SK-N-DZ (cell line): ENCODE results near the gene FAHD2B. TPM values are rescaled to one million over a fixed set of nuclear protein-coding genes. Genes with fewer than 3 reads are reported as not detected.
"Not testable (repeated sequence)": the region's sequence is repeated elsewhere in the genome, so short reads cannot be mapped to it uniquely, and the experiment has no call there.

Experiments used
- DNase-seq: peaks from one replicate; pipeline ENCODE4 v3.0.0-alpha.2; 2015; ENCODE audit warnings: low spot score
- polyA plus RNA-seq, 2 experiments: library from polyadenylated mRNA; depleted of rRNA; stranded (reverse); fragments of >200 nt; gene quantifications; 2 replicates each; pipeline ENCODE4 v1.2.3, GENCODE V29; 2014

FAHD2B gene, protein sequence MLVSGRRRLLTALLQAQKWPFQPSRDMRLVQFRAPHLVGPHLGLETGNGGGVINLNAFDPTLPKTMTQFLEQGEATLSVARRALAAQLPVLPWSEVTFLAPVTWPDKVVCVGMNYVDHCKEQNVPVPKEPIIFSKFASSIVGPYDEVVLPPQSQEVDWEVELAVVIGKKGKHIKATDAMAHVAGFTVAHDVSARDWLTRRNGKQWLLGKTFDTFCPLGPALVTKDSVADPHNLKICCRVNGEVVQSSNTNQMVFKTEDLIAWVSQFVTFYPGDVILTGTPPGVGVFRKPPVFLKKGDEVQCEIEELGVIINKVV
- polyA plus RNA-seq (2014; cell fraction: cytosol; rRNA removed): 13.3 and 15.9 TPM in 2 replicates
- 33.7 and 40.6 TPM in 2 replicates for polyA plus RNA-seq (2014; cell fraction: nucleus; rRNA removed)

DNA sequence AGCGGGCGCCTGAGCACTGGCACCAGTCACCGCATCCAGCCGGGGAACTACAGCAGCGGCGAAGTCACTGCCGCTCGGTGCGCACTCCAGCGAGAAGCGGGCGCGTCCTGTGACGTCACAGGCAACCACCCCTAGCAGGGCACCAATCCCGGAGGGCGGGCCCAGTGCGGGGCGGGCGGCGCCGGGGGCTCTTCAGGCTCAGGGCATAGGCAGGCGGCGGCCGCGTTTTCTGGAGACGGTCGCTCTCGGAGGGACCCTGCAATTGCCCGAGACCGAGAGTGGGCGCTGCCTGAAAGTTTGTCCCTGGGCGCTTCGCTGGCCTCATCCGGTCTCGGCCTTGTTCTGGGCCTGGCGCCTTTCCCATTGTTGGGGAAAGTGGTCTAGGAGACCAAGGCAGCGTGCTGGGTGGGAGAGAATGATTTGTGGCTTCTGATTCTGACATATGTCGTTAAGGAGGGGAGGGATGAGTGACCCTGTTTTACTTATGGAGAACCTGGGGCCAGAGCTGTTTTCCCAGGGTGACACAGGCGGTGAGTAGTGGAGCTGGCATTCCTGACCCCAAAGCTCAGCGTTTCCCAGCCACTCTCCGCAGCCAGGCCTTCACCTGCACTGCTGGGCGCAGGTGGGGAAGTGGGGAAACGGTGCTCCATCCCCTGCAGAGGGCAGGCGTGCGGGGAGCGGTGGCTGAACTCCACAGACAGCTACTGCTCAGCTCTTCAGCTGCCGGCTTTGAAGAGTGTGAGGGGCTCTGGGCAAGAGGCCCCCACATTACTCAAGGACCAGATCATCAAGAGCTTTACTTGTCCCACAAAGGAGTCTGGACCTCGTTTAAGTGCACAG, at the start of gene FAHD2B:
FAHD2B (minus strand) TSS at position 111 of the 840 bp plus-strand sequence. CDS start 3,176 bp downstream, outside the sequence.
- DNase-seq: peak; percentile 67

DNA sequence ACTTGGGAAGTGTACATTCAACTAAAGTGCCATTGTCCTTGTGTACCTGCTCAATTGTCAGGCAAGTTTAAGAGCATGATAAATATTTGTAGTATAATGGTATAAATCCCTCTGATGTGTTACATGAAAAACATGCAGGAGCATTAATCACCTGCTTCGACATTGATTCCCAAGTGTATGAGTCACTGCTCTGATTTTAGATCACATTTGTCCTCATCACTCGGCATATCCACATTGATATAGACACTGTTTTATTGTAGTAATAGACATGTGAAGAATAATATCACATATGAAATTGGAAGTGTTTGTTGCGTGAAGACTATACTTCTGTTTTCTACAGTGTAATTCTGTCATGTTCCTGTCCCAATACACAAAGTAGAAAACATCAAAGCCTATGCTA, 49.3 kb upstream of the FAHD2B start:
- DNase-seq: not testable (repeated sequence)

DNA sequence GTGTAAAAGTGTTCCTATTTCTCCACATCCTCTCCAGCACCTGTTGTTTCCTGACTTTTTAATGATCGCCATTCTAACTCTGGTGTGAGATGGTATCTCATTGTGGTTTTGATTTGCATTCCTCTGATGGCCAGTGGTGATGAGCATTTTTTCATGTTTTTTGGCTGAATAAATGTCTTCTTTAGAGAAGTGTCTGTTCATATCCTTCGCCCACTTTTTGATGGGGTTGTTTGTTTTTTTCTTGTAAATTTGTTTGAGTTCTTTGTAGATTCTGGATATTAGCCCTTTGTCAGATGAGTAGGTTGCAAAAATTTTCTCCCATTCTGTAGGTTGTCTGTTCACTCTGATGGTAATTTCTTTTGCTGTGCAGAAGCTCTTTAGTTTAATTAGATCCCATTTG, 34.4 kb upstream of the FAHD2B start:
- not testable (repeated sequence) for DNase-seq

DNA sequence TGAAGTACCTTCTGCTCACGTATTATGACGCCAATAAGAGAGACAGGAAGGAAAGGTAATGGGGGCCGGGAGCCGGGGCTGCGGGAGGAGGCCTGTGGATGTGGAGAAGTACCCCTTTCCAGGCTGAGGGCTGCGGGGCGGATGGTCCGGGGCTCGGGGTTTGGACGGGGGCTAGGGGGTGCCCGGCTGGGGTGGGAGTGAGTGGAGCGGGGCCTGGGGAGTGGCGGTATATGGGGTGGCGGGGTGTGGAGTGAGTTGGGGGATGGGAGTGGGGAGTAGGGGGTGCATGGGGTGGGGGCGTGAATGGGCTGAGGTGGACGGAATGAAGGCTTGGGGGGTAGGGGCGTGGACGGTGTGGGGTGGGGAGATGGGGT, 19.2 kb upstream of the FAHD2B start:
- not testable (repeated sequence) for DNase-seq

DNA sequence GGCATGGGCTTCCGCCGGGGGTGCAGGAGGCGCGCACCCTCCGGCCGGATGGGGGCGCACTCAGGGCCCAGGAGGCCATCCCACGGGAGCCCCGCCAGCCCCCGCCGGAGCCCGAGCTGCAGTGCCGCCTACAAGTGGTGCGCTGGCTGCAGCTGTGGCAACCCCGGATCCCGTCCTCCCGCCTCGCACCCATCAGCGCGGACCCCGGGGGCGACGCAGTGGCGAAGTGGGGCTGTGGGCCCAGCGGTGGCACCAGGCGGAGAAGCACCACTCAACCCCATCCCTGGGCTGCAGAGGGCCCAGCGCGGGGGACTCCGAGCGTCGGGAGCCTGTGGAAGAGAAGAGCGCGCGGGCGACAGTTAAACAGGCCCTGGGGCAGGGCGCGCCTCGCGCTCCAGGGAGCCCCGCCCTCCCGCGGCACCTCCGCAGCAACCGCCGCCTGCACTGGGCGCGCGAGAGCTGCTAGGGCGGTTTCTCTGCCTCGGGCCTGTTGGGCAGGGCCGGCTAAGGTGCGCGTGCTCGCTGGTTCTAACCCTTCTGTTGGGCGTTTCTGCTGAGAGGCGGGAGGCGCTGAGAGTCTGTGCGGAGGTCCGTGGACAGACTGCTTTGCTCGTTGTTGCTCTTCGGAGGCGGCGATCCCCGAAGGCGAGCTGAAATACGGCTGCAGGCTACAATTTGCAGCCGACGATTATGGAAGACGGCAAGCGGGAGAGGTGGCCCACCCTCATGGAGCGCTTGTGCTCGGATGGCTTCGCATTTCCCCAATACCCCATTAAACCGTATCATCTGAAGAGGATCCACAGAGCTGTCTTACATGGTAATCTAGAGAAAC, 18.6 kb upstream of the FAHD2B start, which contains the start of gene ANKRD36:
ANKRD36 (plus strand) TSS at position 104 of the 832 bp plus-strand sequence; CDS start at position 691, 587 bp downstream.
- DNase-seq: peak; percentile 88

DNA sequence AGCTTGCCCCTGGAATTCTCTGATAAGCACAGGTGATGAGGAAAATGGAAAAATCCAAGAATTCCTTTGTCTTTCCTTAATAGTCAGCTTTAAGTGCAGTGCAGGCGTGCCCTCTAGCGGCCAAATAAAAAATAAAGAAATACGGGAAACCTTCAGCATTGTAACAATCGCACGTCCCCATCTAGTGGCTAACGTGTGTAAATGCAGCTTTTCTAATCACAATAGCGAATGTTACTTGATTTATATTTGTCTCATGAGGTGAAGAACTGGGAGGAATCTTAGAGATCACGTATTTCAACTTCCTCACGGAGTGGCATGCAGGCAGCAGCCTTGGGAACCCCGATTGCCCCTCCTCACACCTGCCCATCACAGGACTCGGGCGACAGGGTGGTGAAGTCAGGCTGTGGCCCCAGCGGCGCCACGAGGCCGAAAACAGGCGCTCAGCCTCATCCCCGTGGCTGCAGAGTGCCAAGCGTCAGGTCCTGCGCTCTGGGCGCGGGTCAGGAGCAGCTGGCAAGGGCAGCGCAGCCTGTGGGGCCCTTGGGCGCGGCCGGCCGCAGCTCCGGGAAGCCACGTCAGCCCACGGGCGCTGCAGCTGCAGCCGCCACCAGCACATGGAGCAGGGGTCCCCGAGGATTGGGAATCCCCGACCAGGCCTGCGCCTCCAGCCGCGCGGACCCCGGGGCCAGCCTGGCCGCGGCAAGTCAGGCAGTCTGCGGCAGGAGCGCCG, 17.8 kb upstream of the FAHD2B start:
- DNase-seq: peak; percentile 78

DNA sequence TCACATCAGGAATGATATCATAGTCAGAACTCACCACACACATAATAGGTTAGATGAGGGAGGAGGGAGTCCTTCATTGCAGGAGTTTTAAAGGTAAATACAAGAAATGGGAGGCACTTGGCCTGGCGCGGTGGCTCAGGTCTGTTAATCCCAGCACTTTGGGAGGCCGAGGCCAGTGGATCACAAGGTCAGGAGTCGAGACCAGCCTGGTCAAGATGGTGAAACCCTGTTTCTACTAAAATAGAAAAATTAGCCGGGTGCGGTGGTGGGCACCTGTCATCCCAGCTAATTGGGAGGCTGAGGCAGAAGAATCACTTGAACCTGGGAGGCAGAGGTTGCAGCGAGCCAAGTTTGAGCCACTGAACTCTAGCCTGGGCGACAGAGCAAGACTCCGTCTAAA, 16.6 kb upstream of the FAHD2B start:
- DNase-seq: not testable (repeated sequence)

DNA sequence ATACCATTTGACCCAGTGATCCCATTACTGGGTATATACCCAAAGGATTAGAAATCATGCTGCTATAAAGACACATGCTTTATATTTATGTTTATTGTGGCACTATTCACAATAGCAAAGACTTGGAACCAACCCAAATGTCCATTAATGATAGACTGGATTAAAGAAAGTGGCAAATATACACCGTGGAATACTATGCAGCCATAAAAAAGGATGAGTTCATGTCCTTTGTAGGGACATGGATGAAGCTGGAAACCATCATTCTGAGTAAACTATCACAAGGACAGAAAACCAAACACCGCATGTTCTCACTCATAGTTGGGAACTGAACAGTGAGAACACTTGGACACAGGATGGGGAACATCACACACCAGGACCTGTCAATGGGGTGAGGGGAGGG, 12.2 kb upstream of the FAHD2B start:
- not testable (repeated sequence) for DNase-seq

DNA sequence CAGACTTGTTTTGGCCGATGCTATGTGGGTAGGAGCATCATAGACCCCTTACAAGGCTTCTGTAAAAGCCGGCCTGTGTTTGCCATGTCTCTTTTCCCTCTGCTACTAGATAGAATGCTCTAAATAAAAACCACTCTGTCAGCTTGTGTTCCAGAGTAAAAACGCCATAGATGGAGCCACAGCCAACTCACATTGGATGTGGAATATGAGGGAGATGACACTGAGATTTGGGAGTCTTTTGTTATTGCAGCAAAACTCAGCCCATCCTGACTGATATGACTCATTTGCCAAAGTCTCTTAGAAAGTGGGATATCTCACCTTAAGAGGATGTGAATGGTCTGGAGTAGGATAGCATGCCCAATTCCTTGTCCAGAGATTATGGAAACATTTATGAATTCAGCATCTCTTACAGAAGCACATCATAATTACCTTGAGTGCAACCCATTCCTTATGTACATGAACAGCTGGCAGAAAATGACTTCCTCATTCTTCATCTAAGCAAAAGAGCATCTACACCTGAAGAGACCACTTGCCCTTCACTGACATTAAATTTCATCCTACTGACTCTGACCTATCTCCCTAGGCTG, 4.2 kb upstream of the FAHD2B start:
- not testable (repeated sequence) for DNase-seq

DNA sequence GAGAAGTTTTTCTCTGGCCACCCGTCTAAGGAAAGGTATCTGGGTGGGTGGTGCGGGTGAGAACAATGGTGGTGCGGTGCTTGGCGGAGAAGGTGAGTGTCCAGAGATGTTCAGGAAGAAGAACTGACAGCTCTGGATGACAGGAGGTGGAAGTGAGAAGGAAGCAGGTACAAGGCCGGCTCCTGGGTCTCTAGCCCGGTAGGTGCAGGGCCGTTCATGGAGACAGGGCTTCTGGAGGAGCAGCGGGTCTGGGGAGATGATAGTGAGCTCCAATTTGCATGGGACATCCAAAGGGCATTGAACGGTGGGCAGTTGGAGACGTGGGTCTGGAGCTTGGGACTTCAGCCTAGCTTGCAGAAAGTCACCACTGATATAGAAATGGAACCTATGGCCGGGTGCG, 979 bp upstream of the FAHD2B start:
- DNase-seq: no peak

DNA sequence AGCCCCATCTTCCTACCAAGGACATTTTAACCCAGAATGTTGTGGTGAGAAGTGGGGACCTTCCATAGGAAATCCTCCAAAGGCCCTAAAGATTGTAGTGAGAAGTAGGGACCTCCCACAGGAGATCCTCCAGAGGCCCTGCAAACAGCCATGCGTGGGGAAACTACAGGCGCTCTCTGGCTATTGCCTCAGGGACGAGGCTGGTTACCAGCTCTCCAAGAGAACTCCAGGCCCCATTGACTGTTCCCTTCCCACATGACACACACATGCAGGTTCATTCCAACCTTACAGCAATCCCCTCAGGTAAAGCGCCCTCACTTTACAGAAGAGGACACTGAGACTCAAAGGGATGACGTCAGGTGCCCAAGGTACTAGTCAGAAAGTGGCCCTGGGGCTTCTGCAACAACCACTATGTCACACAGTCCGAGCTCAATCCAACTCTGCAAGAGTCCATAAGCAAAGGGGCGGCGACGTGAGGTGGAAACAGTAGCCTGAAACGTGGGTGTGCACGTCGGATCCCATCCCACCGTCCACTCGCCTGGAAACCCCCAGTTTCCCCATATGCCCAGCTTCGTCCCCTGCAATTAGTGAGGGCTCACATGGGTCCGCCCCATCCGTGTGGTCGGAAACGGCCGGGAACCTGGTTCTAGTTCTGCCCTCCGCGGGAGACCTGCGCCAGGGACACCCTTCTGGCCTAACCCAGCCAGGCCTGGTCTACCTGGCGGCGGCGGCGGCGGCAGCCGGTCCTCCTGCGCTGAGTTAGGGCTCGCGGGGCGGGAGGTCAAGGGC, 505 bp downstream of the FAHD2B start:
- DNase-seq: not testable (repeated sequence)

DNA sequence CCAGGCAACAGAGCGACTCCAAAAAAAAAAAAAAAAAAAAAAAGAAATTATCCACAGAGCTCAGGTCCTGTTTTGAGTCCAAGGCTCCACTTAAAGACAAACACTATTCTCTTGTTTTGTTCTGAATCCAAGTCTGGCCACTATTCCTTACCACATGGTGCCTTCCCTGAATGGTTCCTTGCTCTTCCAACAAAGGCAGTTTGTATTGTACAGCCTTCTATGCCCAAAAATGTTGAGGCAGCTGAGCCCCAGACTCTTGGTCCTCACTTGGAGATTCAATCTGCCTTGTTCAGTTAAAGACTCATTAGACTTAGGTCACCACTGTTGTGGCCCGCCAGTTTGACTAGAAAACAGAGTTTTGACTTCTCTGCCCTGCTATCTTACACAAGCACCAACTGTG, 1.7 kb downstream of the FAHD2B start:
- DNase-seq: not testable (repeated sequence)

DNA sequence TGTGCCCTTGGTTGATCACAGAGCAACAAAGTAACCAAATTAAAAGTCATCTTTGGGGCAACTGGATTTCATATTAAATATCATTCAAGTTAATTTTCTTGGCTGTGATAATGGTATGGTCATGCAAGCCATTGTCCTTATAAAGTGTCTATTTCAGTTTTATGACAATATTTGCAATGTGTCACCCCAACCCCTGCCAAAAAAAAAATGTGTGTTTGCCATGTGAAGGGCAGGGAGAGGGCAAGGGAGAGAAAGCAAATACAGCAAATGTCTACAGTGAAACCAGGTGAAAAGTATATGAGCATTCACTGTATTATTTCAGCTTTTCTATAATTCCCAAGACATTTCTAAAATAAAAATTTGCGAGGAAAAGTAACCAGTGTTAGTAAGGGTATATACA, 6.0 kb downstream of the FAHD2B start:
- not testable (repeated sequence) for DNase-seq

DNA sequence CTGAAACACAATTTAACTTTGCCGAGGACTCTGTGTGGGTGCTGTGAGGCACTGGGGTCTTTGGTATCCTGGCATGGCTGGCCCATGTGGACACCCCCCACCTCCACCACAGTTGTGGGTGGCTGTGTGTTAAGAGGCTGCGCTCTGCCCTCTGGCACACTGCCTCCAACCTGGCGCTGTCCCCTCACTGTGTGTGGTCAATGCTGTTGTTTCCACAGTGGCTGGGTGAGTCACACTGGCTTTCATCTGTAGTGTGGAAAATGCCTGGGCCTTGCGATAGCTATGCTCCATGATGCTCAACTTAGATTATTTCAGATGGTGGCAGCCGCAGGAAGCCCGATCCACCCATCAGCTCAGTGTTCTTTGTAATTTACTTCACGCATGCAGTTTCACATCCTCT, 9.6 kb downstream of the FAHD2B start:
- DNase-seq: not testable (repeated sequence)

DNA sequence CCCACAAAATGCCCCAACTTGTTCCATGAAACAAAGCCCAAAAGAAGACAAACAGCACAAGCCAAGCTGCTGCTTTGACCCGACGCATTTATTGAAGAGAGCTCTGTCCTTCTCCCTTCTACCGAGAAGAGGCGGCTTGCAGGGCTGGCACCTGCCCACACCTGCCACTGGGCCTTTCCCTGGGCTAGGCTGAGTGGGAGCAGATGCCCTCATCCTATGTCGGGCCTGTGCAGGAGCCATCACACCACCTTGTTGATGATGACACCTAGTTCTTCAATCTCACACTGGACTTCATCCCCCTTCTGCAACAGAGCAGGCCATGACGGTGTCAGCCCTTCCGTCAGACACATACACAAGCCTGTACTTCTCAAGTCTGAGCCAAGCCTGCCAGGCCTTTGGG, 11.2 kb downstream of the FAHD2B start:
- DNase-seq: not testable (repeated sequence)

DNA sequence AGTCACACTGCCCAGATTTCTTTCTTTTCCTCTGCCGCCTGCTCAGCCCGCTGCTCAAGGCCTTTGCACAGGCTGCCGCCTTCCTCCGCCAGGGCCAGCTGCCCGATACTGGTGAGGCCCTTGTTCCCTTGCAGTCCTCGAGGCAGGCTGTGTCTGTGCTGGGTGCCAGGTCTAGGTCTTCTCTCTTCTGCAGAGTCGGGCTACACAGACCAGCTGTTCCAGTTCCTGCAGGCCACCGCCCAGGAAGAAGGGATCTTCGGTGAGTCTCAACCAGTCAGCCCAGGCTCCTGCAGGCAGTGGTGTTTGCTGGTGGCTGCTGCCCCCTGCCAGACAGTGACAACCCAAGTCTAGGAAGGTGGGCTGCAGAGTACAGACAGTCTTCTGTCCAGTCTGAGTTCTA, 12.5 kb downstream of the FAHD2B start:
- DNase-seq: peak; percentile 50

DNA sequence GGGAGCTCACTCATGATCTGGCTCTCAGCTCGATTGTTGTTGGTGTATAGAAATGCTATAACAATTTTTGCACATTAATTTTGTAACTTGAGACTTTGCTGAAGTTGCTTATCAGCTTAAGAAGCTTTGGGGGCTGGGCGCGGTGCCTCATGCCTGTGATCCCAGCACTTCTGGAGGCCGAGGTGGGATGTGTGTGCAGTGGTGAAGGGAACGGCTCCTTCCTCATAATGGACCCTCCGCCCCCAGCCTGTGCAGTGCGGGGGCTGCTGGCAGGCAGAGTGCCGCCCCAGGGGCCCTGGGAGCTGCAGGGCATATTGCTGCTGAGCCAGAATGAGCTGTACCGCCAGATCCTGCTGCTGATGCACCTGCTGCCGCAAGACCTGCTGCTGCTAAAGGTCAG, 13.8 kb downstream of the FAHD2B start:
- DNase-seq: not testable (repeated sequence)

DNA sequence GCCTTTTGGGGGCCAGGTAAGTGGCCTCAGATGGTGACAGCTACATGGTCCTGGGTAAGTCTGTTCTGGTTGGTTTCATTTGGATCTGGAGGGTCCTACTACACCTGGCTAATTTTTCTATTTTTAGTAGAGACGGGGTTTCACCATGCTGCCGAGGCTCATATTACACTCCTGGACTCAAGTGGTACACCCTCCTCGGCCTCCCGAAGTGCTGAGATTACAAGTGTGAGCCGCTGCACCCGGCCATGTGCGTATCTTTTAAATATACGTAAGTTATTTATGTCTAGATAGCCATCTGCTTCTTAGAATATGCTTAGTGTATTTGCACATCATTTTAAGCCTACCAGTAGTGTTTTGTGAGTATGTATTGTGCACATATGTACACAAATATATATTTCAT, 17.5 kb downstream of the FAHD2B start:
- DNase-seq: not testable (repeated sequence)

DNA sequence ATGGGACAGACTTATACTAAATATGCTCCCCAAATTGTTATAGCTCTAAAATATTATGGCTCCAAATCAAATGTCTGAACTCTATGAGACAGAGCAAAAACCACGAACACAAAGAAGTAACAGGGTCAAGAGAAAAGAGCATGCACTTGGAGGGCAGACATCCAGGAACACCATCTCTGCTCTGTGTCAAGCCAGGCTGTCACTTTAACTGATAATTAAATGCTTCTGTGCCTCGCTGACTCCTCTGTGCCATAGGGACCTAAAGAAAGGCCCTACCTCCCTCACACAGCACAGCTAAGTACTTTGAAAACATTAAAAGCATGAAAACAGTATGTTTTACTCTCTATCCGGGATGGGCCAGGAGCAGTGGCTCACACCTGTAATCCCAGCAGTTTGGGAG, 23.8 kb downstream of the FAHD2B start:
- DNase-seq: not testable (repeated sequence)

DNA sequence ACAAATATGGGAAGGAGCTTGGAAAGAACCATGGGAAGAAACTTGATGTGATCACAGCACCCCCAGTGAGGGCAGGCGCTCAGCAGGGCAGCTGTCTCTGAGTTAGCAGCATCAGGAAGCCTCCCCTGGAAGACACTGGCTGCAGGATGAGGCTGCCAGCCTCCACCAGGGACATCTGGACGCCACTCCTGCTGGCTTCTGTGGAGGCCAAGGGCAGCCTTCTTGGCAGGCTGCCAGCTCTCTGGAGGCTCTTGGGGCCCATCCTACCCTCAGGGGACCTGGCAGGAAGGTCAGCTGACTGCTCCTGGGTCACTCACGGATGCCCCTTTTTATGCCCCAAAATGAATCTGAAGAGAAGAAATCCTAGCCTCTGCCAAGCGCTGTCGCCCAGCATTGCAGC, 26.0 kb downstream of the FAHD2B start:
- peak; percentile 36 for DNase-seq
